ENCODE measurements around the gene CCDC80.
A peak's percentile ranks its signal among the peaks of the same experiment; 100 is the strongest.

The CCDC80 gene

GRCh38 chr3:112654979-112655378 is 14.0 kb upstream of the CCDC80 start:
- no peak for DNase-seq (ENCODE audit: low spot score)

- no peak for DNase-seq (ENCODE audit: low spot score)
Observed at GRCh38 chr3:112654492-112654891, 13.5 kb upstream of the CCDC80 start.

GRCh38 chr3:112653881-112654300 is 12.9 kb upstream of the CCDC80 start:
- DNase-seq (ENCODE audit: low spot score), result no peak

- DNase-seq (ENCODE audit: low spot score), result no peak
Observed at GRCh38 chr3:112653209-112653871, 12.4 kb upstream of the CCDC80 start.

GRCh38 chr3:112651516-112651915 is 10.6 kb upstream of the CCDC80 start:
- DNase-seq (ENCODE audit: low spot score), result no peak

DNA sequence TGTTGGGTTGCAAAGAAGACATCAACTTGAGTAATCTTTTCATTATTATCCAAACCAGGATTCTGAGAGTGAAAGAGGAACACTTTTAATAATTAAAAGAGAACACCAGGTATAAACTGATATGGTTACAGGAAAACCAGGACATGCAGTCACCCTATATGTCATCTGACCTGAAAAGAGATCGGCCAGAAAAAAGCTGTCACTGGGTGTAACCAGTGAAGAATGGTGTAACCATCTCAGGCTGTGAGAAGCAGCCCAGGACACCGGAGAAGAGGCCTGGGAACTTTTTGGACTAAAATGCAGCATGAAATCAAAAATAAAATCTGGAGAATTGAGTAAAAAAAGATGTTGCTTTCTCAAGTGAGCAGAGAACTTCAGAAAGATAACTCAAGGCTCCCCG is 10.1 kb upstream of the CCDC80 start:
- no peak for DNase-seq (ENCODE audit: low spot score)

DNA sequence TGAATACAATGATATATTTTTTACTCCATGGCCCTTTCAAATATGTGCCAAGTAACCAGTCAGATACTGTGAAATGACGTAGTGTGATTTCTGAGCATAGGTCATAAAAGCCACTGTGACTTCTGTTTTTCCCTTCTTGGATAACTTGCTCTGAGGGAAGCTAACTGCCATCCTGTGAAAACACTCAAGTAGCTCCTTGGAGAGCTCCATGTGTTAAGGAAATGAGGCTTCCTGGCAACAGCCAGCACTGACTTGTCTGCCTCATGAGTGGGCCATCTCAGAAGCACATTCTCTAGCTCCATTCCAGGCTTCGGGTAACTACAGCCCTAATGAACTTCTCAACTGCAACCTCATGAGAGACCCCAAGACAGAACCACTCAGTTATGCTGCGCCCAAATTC is 9.5 kb upstream of the CCDC80 start:
- no peak for DNase-seq (ENCODE audit: low spot score)

- no peak for DNase-seq (ENCODE audit: low spot score)
Observed at GRCh38 chr3:112649478-112649735, 8.5 kb upstream of the CCDC80 start.

- no peak for DNase-seq (ENCODE audit: low spot score)
Observed at GRCh38 chr3:112647122-112647521, 6.2 kb upstream of the CCDC80 start.

DNA sequence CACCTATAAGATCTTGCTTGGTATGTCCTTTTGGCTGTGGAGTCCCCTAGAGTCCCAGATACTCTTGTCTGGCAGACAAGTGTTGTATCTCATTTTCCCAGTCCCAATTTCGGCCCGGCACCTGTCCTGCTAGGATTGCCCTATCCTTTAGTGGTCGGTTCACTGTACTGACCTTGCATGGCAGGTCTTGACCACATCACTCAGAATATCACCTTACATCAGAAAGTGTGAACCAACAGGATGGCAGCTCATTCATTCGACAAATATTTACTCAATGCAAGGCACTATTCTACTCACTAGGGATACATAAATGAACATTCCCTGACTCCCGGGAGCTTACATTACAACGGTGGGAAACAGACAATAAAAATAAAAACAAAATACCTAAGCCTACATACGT is 5.7 kb upstream of the CCDC80 start:
- DNase-seq (ENCODE audit: low spot score), result no peak

GRCh38 chr3:112644453-112644852 is 3.5 kb upstream of the CCDC80 start:
- DNase-seq (ENCODE audit: low spot score), result no peak

- DNase-seq (ENCODE audit: low spot score), result peak; percentile 10
Observed at GRCh38 chr3:112643621-112644240, 2.8 kb upstream of the CCDC80 start.

DNA sequence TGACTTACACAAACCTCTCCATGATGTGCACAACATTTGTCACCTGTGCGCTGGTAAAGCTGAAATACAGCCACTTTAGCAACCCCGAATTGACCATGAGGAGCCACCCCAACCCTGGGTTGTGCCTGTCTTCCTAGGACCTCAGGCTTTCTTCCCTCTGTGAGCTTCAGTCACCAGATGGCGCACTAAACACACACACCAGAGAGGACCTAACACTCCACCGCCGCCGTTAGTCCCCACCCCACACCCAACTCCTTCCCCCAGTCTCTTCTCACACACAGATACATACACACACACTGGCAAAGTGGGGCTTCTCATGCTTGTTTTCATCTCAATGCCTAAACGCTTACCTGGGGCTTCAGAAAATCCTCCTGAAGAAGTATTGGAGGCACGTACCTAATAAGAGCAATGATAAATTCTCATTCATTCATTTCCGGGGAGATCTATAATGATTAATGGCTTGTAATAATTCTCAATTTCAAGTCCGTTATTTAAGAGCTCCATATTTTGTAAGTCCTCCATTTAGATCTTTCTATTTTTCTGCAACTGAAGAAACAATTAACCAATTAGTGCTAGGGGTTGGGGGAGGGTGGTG is 2.1 kb upstream of the CCDC80 start:
- peak; percentile 83 for DNase-seq (ENCODE audit: low spot score)

DNA sequence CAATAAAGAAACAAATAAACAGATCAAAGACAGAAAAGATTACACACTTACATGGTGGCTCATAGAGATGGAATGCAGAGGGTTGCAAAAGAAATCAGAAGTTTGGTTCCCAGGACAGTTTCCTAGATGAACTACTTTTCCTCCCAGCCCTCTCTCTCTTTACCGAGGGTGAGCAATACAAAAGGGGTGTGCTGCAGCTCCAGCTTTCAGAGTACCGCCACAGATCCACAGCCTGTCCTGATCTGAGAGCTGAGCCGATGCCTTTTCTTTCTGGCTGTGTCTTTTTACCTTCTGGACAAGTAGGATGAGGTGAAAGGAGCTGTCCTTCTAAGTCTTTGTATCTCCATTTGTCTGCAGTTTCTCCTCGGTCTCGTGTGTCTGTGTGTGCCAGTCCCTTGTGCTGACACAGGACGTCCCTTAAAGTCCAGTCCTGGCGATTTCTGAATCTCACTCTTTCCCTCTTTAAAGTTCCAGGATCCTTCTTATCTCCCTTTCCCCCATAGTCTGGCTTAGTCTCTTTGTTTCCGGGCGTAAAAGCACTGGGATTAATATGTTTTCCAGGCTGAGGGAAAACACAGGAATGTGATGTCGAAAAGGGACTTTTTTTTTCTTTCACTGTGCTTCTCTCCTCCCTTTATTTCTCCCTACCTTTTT is 540 bp downstream of the CCDC80 start:
- DNase-seq (ENCODE audit: low spot score), result no peak

DNA sequence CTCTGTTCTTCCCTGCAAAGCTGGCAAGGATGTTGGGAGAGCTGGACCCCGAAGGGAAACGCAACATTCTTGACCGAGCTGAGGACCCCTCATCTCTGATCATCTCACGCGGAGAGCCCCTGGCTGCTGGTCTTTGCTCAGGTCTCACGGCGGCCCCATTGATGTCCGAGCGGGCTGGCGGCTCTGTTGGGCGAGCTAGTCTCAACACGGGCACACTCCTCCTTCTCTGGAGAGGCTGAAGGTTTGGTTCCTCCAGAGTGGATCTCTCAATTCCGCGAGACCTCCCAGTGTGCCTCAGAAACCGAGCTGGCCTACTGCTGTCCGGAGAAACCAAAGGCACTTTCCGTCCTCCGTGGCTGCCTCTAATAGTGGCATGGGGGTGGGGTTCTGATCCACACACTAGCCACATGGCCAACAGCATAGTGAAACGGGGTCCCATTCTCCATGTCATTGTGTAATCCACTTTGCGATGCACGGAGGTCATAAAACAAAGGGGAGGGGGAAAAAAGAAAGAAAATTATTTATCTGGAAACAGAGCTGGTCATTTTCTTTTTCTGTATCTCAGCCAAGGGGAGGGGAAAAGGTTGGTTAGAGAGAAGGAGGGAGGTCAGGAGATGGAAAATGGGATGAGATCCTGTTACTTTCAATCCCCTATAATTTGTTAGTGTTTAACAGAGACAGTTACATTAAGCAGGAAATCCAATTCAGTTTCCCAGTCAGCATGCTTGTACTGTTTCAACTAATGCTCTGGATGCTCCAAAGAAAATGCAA is 1.3 kb downstream of the CCDC80 start:
- DNase-seq (ENCODE audit: low spot score), result no peak

DNA sequence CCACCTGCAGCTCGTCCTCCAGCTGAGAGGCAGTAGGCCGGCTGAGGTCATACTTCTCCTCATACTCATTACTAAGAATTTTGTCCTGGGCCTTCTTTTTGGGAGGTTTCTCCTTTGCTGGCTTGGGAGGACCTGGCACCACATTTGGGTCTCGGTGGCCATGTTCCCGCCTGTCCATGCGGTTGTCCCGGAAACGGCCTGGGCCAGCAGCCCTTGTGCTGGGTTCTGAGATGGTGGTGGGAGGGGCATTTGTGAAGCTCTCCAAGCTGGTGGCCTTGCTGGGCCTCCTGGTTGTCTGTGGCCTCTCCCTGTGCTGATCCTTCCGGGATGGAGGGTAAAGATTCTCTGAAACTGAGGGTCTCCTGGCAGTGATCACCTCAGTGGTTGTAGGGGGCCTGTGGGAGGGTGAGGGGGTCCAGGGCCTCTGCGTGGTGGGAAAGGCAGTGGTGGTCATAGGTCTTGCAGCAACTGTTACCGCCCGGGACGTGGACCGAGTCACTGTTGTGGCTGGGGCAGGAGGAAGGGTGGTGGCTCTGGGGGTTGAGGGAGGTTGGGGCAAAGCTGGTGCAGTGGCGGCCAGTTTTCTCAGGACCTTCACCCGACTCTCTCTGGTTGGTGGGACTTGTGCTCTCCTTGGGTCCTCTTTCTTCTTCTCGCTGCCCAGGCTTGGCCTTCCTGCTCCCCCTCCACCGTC is 2.5 kb downstream of the CCDC80 start:
- no peak for DNase-seq (ENCODE audit: low spot score)

DNA sequence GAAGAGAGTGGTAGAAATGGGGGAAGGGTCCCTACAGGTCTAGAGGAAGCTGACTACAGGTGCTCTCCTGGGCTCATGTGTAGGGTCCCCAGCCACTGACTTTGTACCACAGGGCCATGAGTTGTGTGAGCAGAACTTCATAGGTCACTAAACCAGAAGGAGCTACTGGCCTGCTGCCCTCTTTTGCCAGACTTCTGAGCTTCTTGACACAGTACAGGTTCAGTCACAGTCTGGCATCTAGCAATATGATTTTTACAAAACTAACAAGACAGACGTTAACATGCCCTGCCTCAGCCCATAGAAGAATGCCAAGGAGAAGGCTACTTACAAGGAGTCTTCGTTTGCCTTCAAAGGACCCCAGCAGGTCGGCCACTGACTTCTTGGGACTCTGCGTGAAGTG is 3.2 kb downstream of the CCDC80 start:
- no peak for DNase-seq (ENCODE audit: low spot score)

DNA sequence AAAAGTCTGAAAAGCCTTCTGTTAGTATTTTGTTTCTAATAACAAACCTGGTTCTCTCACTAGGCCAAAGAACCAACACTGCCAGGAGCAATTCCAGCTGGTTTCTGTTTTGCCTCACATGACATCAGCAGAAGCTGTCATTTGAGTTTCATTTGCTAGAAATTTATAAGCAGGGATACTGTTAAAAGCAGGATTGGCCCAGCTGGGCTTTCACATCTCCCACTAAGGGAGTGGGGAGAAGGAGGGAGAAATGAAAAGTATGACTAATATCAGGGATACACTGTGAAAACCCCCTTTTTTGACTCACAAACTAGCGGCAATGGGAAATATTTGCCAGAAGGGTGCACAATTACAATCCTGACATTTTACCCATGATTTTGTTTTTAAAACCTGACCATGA is 5.3 kb downstream of the CCDC80 start:
- no peak for DNase-seq (ENCODE audit: low spot score)

GRCh38 chr3:112634786-112635541 is 6.0 kb downstream of the CCDC80 start:
- no peak for DNase-seq (ENCODE audit: low spot score)

DNA sequence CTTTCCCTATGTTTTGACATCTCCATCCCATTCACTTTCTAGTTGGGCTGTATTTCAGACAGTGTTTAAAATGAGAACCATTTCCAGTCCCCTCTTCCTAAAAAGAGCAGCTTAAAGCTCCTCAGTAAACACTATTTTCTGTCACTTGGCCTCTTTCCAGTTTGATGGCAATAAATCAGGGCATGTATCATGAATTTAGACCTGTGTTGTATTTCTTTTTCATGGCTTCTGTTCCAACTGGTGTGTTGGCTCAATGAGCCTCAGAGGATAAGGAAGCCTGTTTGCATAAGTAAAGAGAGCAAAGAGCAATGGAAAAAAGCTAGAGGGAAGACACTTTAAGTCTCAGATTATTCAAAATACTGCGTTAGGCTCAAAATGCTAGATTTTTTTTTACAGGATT is 7.2 kb downstream of the CCDC80 start:
- no peak for DNase-seq (ENCODE audit: low spot score)

GRCh38 chr3:112633191-112633590 is 7.8 kb downstream of the CCDC80 start:
- DNase-seq (ENCODE audit: low spot score), result no peak

All from CD4-positive, alpha-beta T cell treated with Interleukin-6 at 100 ng/mL for 8 hours (primary cell).